Uterus (tissue), 4 donors: ENCODE data around the gene ZNF598. TPM values are rescaled to one million over a fixed set of nuclear protein-coding genes. Genes with fewer than 3 reads are reported as not detected.

Experiments
- DNase-seq, 2 donors: peaks; one replicate each; pipeline ENCODE4 v3.0.0-alpha.2; 2019 to 2020
- H3K27ac ChIP-seq, 2 donors: fragments of 200-600 bp; sonication (generic); 1 replicate in 1 of 2; 2 replicates in 1 of 2; pipeline ENCODE4 v1.5.1; 2016 to 2018
- H3K27me3 ChIP-seq, 2 donors: fragments of 200-600 bp; sonication (generic); one replicate each; pipeline ENCODE4 v1.5.1; 2018 to 2019; ENCODE audit warnings: control low read depth in 1 of 2
- H3K36me3 ChIP-seq, 2 donors: fragments of 200-600 bp; sonication (generic); one replicate each; pipeline ENCODE4 v1.5.1; 2019; ENCODE audit warnings: control low read depth in 1 of 2
- H3K4me1 ChIP-seq, 2 donors: fragments of 200-600 bp; sonication (generic); one replicate each; pipeline ENCODE4 v1.5.1; 2018 to 2019; ENCODE audit warnings: control low read depth in 1 of 2
- H3K4me3 ChIP-seq, 2 donors: fragments of 200-600 bp; sonication (generic); 1 replicate in 1 of 2; 2 replicates in 1 of 2; pipeline ENCODE4 v1.5.1; 2018 to 2019; ENCODE audit warnings: mild to moderate bottlenecking in 1 of 2
- H3K9me3 ChIP-seq, 2 donors: fragments of 200-600 bp; sonication (generic); one replicate each; pipeline ENCODE4 v1.5.1; 2019; ENCODE audit warnings: control low read depth in 1 of 2
- CTCF ChIP-seq, 4 experiments: fragments of 200-600 bp in 2 of 4; fragments of 450-650 bp in 2 of 4; sonication (generic) in 2 of 4; IDR thresholded peaks; one replicate each; pipeline ENCODE4 v1.5.1; 2016 to 2019; ENCODE audit warnings: antibody characterized with exemption in 4 of 4, mild to moderate bottlenecking in 2 of 4, moderate library complexity in 1 of 4
- POLR2A ChIP-seq, 2 donors: fragments of 450-650 bp; IDR thresholded peaks; one replicate each; pipeline ENCODE4 v1.6.1; 2016; ENCODE audit warnings: antibody characterized with exemption in 2 of 2, mild to moderate bottlenecking in 1 of 2, moderate library complexity in 1 of 2
- intact Hi-C: fragments of 100-400 bp; cut with DNase I; formaldehyde crosslinking; loops from one replicate; pipeline ENCODE4 v1.15.1; 2023; ENCODE audit warnings: low total_unique reads
- total RNA-seq, 4 donors: library from RNA; depleted of rRNA in 3 of 4; stranded (reverse); fragments of >200 nt in 3 of 4; gene quantifications; one replicate each; pipeline versions ENCODE4 v1.1.0 to v1.2.4, GENCODE V29; 2014 to 2023
- donor health status: DM: yes; HTN: yes; CAD: no.

ZNF598 gene
- total RNA-seq, 4 donors from 2014 or later, result 16.9 to 50.0 (median 34.6) TPM

DNA sequence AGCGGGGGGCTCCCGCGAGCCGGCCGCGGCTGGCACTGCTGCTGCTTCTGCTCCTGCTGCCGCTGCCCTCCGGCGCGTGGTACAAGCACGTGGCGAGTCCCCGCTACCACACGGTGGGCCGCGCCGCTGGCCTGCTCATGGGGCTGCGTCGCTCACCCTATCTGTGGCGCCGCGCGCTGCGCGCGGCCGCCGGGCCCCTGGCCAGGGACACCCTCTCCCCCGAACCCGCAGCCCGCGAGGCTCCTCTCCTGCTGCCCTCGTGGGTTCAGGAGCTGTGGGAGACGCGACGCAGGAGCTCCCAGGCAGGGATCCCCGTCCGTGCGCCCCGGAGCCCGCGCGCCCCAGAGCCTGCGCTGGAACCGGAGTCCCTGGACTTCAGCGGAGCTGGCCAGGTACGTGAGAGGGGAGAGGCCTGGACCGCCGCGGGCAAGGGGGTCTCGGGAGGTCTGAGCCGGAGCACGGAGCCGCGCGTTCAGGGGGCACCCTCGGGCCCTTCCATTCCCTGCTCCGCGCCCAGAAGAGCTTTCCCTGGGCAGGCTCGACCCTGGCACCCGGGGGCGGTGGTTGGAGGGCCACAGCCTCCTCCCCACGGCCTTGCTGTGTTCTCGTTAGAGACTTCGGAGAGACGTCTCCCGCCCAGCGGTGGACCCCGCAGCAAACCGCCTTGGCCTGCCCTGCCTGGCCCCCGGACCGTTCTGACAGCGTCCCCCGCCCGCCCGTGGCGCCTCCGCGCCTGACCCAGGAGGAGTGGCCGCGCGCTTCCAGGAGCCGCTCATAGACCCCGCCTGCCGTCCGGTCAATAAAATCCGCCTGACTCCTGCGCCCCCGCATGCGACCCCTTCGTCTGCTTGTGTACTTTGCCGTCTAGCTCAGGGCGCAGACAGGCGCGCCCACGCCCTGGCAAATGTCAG is 10.6 kb upstream of the ZNF598 start:
- peaks cover 0 to 13% of the 10 kb centered on the region in 2 donors for H3K4me1 ChIP-seq
- DNase-seq, result no peak
- intact Hi-C loops, result loop anchor here (5.0 kb wide), 1 partner anchor 122 kb away; no protein-coding TSS in a partner anchor
- no peak for TF ChIP-seq CTCF (IDR thresholded peaks at IDR 0.05)
- TF ChIP-seq POLR2A (IDR thresholded peaks at IDR 0.05), result no peak
- H3K9me3 ChIP-seq, result no peaks in the 10 kb centered on the region
- no peak overlapping the region for H3K27ac ChIP-seq
- peaks cover 0 to 9% of the 10 kb centered on the region in 2 donors for H3K27me3 ChIP-seq
- no peaks in the 10 kb centered on the region for H3K36me3 ChIP-seq
- H3K4me3 ChIP-seq, result no peak overlapping the region

DNA sequence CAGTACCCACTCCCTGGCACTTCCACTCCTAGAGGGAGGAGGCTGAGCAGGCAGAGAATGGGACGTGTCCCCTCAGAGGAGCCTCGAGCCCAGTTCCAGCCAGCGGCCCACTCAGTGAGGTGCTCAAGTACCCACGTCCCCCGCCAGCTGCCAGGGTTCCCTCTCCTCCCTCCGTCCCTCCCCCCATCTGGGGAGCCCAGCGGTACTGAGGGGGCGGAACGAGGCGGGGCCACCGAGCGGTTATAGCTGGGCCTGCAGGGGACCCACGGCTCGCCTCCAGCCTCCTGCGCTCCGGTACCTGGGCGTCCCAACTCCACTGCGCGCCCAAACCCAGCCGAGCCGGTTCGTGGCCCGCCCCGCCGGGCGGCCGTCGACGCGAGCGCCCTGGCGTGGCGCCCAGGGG is 9.9 kb upstream of the ZNF598 start, which contains the start of gene NPW:
NPW (plus strand) TSS at position 268 of the 403 bp plus-strand sequence.
- no peak within 1 kb of the TSS for H3K4me3 ChIP-seq
- no peaks in the 10 kb centered on the region for H3K9me3 ChIP-seq
- peaks cover 0 to 9% of the 10 kb centered on the region in 2 donors for H3K27me3 ChIP-seq
- H3K27ac ChIP-seq, result no peak within 1 kb of the TSS
- DNase-seq, result no peak
- H3K4me1 ChIP-seq, result peaks cover 0 to 13% of the 10 kb centered on the region in 2 donors
- intact Hi-C loops, result no loop called here
- no peaks in the 10 kb centered on the region for H3K36me3 ChIP-seq
- TF ChIP-seq CTCF (IDR thresholded peaks at IDR 0.05) (no peak), POLR2A (IDR thresholded peaks at IDR 0.05) (no peak)

- no peaks in the 10 kb centered on the region for H3K9me3 ChIP-seq
- intact Hi-C loops, result no loop called here
- H3K4me1 ChIP-seq, result peaks cover 0 to 13% of the 10 kb centered on the region in 2 donors
- H3K4me3 ChIP-seq, result no peak overlapping the region
- DNase-seq, result no peak
- H3K36me3 ChIP-seq, result no peaks in the 10 kb centered on the region
- H3K27me3 ChIP-seq, result peaks cover 0 to 9% of the 10 kb centered on the region in 2 donors
- H3K27ac ChIP-seq, result no peak overlapping the region
- no peak for TF ChIP-seq POLR2A (IDR thresholded peaks at IDR 0.05)
- TF ChIP-seq CTCF (IDR thresholded peaks at IDR 0.05), result no peak
These were observed 6.8 kb upstream of the ZNF598 start for GRCh38 chr16:2016407-2016922.

DNA sequence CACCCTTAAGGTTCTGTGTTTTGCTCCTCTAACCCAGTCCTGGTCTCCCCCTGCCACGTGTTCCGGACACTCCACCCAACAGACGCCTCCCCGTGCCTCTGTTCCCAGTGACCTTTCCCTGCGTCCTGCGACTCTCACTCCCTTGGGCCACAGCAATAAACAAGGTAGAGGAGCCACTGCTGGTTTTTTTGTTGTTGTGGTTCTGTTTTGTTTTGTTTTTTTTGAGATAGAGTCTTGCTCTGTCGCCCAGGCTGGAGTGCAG is 6.3 kb upstream of the ZNF598 start:
- H3K27ac ChIP-seq, result no peak overlapping the region

More for the DNA sequence above, 6.3 kb upstream of the ZNF598 start:
- Histone ChIP-seq H3K27me3 (peaks cover 0 to 9% of the 10 kb centered on the region in 2 donors), H3K9me3 (no peaks in the 10 kb centered on the region), H3K4me3 (no peak overlapping the region), H3K4me1 (peaks cover 0 to 13% of the 10 kb centered on the region in 2 donors), H3K36me3 (no peaks in the 10 kb centered on the region)
- intact Hi-C loops, result no loop called here
- DNase-seq, result no peak
- TF ChIP-seq CTCF (IDR thresholded peaks at IDR 0.05) (no peak), POLR2A (IDR thresholded peaks at IDR 0.05) (no peak)
